Measurements from ENCODE around the gene MYO1B. TPM values are rescaled to one million over a fixed set of nuclear protein-coding genes. Genes with fewer than 3 reads are reported as not detected.

The MYO1B gene
- total RNA-seq, 1 experiment from 2014 or later, result 241 TPM

DNA sequence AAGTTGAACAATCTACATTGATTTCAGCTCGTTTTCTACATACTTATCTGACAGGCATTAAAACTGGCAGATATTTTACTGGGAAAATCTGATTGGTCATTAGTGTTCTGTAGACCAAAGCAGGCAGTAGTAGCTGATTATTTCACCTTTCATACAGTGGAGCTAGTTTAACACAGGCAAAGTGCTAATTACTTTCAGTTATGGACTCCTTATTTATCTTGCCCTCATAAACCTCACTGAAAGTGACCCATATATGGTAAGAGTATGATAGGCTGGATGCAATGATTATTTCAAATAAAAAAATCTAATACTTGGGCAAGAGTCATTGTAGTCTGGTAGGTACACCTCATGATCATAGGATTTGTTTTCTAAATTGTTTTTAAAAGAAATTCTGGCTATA is 129.7 kb downstream of the MYO1B start:
- no TSS peak for BruUV-seq (replicated peaks)
- TF ChIP-seq CTCF (IDR thresholded peaks at IDR 0.05; ENCODE audit: unreplicated experiment), result no peak
- H3K27me3 Mint-ChIP-seq (ENCODE audit: insufficient read depth, unreplicated experiment), result no peaks in the 10 kb centered on the region
- intact Hi-C loops (cut with micrococcal nuclease), result loop anchor here (5.0 kb wide), 1 partner anchor 158 kb away; no protein-coding TSS in a partner anchor
- ChIA-PET POLR2A (interaction anchor here (0.7 to 1.0 kb wide), 2 partner anchors 51 to 208 kb away, joined by 3 to 4 read pairs; no protein-coding TSS in a partner anchor), CTCF (interaction anchor here (0.6 to 0.9 kb wide), 3 partner anchors 9 to 211 kb away, joined by 3 to 6 read pairs (median 3); no protein-coding TSS in a partner anchor)
- H3K36me3 Mint-ChIP-seq (ENCODE audit: insufficient read depth, unreplicated experiment), result peaks cover 59% of the 10 kb centered on the region
- no peaks in the 10 kb centered on the region for H3K9me3 Mint-ChIP-seq (ENCODE audit: unreplicated experiment)
- H3K4me1 Mint-ChIP-seq (ENCODE audit: insufficient read depth, unreplicated experiment), result peaks cover 23% of the 10 kb centered on the region
- DNase-seq (ENCODE audit: unreplicated experiment), result no peak
- no peak overlapping the region for H3K27ac Mint-ChIP-seq (ENCODE audit: low read depth, unreplicated experiment)
- no peak overlapping the region for H3K4me3 Mint-ChIP-seq (ENCODE audit: unreplicated experiment)

DNA sequence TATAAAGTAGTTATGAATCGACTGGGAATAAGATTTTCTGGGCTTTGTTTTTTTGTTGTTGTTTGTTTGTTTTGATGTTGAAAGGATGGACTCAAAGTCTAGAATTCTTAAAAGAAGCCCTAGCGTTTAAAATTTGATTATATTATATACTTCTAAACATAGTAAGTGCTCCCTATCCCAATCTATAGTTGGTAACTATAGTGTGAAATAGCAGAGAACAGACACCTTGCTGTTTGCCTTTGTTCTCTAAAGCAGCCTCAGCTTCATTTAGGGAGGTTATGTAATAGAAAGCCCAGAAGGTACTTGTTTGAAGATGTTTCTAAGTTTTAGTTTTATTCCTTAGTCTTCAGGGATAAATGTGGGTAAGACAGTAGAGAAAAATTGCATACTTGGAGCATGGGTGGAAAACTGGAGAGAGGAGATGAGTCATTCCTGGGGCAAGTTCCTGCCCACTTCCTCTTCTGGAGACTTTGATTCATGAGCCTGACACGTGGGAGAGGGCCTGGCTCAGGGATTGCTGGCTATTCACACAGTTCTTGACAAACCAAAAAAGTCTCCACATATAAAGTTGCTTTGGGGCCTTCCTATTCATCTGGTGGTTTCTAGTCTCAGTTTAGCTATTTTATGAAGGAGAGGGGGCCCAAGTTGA is 131.9 kb downstream of the MYO1B start:
- peaks cover 23% of the 10 kb centered on the region for H3K4me1 Mint-ChIP-seq (ENCODE audit: insufficient read depth, unreplicated experiment)
- H3K9me3 Mint-ChIP-seq (ENCODE audit: unreplicated experiment), result no peaks in the 10 kb centered on the region
- no peak overlapping the region for H3K4me3 Mint-ChIP-seq (ENCODE audit: unreplicated experiment)
- DNase-seq (ENCODE audit: unreplicated experiment), result peak; percentile 92
- BruUV-seq (replicated peaks), result no TSS peak
- intact Hi-C loops (cut with micrococcal nuclease), result loop anchor here (2.0 to 5.0 kb wide), 2 partner anchors 130 to 160 kb away; no protein-coding TSS in a partner anchor
- TF ChIP-seq CTCF (IDR thresholded peaks at IDR 0.05; ENCODE audit: unreplicated experiment), result no peak
- POLR2A ChIA-PET, result interaction anchor here (0.5 to 1.8 kb wide), 8 partner anchors 9 to 205 kb away, joined by 3 to 9 read pairs (median 3); partner anchors contain the start of gene MYO1B
- CTCF ChIA-PET, result interaction anchor here (0.7 to 0.9 kb wide), 2 partner anchors 63 to 206 kb away, joined by 3 read pairs; no protein-coding TSS in a partner anchor
- no peaks in the 10 kb centered on the region for H3K27me3 Mint-ChIP-seq (ENCODE audit: insufficient read depth, unreplicated experiment)
- H3K36me3 Mint-ChIP-seq (ENCODE audit: insufficient read depth, unreplicated experiment), result peaks cover 55% of the 10 kb centered on the region
- H3K27ac Mint-ChIP-seq (ENCODE audit: low read depth, unreplicated experiment), result peak overlapping the region; percentile 57

- ChIA-PET CTCF (interaction anchor here (0.5 to 1.3 kb wide), 4 partner anchors 122 to 492 kb away, joined by 3 to 7 read pairs (median 4); no protein-coding TSS in a partner anchor), POLR2A (interaction anchor here (0.6 to 1.1 kb wide), 2 partner anchors 10 to 133 kb away, joined by 3 to 4 read pairs; no protein-coding TSS in a partner anchor)
- H3K4me3 Mint-ChIP-seq (ENCODE audit: unreplicated experiment), result no peak overlapping the region
These were observed 134.2 kb downstream of the MYO1B start for GRCh38 chr2:191379375-191379774.

More at GRCh38 chr2:191379375-191379774, 134.2 kb downstream of the MYO1B start:
- no peak for TF ChIP-seq CTCF (IDR thresholded peaks at IDR 0.05; ENCODE audit: unreplicated experiment)
- no TSS peak for BruUV-seq (replicated peaks)
- Mint-ChIP-seq H3K4me1 (ENCODE audit: insufficient read depth, unreplicated experiment) (peaks cover 30% of the 10 kb centered on the region), H3K27ac (ENCODE audit: low read depth, unreplicated experiment) (no peak overlapping the region), H3K9me3 (ENCODE audit: unreplicated experiment) (no peaks in the 10 kb centered on the region), H3K36me3 (ENCODE audit: insufficient read depth, unreplicated experiment) (peaks cover 52% of the 10 kb centered on the region), H3K27me3 (ENCODE audit: insufficient read depth, unreplicated experiment) (no peaks in the 10 kb centered on the region)
- no peak for DNase-seq (ENCODE audit: unreplicated experiment)
- intact Hi-C loops (cut with micrococcal nuclease), result loop anchor here (5.0 kb wide), 1 partner anchor 162 kb away; no protein-coding TSS in a partner anchor

Measured in MCF 10A (cell line).